HG03097 (cell line): ENCODE measurements around the gene GMDS.

ENCODE experiments used
- ATAC-seq: cut with Tn5 transposase; IDR thresholded peaks from one replicate; pipeline ENCODE4 v1.9.1; 2021; ENCODE audit not compliant: unreplicated experiment, low FRiP score

GMDS gene

DNA sequence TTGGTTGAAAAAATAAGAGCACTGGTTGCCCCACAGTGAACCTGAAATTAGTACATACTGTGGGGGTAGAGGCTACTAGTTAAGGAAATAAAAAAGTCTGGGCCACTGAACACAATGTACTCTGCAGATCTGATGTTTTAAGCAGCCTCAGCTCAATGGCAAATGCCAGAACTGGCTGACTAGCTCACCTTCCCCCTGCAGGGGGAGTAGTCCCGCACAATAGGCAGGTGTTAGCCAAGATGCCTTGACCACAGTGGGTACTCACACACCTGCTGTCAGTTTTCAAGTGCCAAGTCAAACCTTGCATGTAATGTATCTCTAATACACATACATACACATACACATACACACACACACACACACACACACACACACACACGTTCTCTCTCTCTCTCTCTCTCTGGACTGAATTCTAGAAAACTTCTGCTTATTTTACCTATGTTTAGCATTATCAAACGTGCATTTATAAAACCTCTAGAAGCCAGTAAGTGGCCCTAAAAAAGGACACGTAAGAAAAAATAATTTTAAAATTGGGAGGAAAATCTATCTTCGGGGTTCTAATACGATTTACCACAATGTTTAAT is 36.1 kb downstream of the GMDS start:
- ATAC-seq: no peak

DNA sequence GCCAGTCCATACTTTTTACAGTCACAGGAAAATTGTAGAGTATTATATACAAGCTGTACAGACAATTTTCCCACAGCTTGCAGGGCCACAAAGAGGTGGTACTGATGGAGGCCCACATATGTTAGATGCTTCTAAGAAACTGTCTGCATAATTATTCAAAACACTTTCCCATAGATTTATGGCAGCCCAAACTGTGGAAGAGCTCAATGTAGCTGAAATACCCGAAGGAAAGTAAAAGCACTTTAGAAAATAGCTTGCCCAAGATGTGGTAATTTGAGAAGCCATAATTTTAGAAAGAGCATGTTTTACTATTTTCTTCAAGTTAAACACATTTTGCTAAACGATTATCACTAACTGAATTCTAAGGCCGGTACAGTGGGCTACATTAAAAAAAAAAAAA is 36.9 kb downstream of the GMDS start:
- ATAC-seq: no peak

DNA sequence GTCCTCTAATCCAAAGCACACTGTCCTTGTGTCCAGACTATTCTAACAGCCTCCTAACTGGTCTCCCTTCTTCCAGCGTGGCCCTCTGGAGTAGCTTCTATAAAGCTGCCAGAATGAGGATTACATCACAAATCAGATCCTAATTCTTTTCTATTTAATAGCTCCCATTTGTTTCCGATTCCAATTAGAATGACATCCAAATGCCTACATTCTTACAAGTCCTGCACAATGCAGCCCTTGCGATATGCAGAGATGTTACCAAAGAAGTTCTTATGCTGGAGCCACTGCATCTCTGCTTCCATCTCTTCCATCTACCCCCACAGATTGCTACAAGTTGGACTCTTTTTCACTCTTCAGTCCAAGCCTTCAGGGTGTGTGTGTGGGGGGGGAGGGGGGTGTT is 40.0 kb downstream of the GMDS start:
- ATAC-seq: no peak

DNA sequence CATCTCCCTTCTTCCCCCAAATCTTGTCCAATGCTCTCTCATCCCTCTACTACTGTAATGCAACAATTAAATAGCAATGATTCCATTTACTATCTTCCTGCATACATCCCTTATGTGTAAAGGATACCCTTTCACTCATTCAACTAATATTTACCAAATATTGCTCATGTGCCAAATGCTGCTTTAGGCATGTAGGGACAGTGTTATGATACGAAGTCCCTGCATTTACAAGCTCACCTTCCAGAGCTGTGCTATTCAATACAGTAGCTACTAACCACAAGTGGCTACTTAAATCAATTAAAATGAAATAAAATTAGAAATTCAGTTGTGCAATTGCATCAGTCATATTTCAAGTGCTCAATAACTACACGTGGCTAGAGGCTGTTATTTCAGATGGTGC is 41.1 kb downstream of the GMDS start:
- ATAC-seq: no peak

DNA sequence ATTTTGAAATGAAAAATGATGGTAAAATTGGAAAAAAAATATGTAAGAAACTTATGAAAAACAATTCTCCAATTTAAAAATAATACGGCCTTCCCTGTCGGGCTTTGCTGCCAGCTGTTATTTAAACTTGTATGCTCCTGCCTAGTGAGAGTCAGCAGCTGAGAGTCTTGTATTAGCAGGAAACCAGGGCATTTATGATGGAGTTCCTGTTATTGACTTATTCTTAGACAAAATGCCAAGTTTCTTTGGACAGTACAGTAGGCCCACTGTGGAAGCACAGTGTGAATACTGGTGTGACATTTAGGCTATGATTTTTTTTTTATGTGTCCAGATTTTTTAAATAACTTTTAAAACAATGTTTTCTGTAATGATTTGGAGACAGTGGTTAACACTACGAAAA is 42.1 kb downstream of the GMDS start:
- ATAC-seq: no peak

DNA sequence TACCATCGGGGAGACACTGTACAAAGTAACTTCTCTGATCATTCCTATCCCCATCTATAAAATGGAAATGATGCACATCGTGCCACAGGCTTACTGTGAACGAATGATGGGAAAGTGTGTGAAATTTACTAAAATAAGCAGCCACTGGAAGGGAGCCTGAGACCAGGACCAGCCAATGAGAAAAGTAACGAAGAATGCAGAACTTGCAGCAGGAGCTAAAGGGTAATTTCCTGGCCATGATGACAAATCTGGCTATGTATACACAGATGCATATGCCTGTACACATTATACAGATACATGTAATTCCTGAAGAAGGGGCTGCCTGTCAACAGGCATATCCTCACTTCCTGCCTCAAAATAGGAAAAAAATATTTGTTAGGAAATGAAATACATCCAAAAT is 47.4 kb downstream of the GMDS start:
- ATAC-seq: no peak

DNA sequence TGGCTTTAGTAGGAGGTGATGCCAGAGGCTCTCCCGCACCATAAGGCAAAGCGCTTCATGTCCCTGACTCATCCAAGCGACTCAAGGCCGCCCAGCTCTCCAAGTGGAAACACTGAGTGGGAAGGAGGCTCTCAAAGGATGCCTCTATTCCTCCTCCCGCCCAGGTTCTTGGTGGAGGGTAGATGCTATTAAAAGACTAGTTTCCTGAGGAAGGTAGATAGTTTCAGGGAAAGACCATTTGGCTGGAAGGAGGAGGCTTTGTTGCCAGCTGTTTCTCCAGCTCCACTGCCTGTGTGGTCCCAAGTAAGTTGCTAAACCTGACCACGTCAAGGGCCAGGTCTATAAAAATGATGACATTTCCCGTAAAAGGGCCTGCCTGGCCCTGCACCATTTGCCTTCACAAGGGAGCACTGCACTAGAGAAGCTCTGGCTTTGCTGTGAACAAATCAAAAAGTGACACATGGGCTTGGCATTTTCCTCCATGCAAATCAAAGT is 48.2 kb downstream of the GMDS start:
- ATAC-seq: no peak

DNA sequence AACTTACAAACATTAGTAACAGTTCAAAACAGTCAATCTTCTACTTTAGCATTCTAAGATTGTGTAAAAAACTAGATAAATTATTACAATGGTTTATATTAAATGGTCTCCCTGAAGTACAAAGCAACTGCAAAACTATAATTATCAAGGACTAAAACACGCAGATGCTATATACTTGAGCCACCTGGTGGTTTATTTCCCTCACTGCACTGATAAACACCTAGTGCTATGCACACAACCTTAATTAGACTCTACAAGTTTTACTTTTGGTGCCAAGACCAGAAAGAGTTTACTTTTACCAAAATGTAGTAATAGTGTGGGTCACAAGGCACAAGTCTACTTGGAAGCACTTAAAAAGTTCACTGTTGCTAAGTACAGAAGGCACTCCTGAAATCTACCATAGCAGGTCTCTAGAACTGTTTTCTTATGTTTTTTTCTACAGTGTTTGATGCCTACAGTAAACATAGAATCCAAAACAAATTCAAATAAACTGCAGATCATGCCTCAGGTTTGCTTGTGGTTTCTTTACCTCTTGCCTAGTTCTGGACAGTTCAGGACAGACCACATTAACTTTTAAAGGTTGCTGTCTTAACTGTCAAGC is 49.2 kb downstream of the GMDS start:
- ATAC-seq: no peak

DNA sequence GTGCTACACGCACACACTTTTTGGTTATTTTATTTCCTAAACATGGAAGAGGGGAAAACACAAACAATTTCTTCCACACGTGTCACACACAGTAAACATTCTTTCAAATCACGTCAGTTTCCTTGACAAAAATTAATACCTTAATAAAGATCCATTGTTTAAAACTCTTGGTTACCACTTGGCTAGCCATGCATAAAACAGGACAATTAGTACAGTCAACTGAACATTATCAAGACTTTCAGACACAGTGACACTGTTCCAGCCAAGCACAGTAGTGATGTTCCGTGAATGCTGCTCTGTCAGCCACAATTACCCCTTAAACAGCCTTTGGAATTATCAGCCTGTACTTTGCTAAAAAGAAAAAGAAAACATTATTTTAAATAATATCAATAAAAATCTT is 50.8 kb downstream of the GMDS start:
- no peak for ATAC-seq

DNA sequence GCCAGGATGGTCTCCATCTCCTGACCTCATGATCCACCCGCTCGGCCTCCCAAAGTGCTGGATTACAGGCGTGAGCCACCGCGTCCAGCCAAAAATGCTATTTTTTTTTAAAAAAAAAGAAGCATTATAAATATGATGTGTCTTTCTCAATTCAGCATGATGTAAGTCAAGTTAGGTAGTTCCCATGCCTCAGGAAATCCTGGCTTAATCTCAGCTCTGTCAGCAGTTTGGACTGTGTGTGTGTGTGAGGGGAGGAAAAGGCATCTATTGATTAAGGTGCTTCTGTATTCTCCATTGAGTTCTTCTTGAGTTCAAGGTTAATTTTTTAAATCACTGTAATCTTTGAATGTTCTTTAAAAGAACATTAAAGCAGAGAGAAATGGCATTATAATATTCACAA is 51.5 kb downstream of the GMDS start:
- ATAC-seq: no peak

DNA sequence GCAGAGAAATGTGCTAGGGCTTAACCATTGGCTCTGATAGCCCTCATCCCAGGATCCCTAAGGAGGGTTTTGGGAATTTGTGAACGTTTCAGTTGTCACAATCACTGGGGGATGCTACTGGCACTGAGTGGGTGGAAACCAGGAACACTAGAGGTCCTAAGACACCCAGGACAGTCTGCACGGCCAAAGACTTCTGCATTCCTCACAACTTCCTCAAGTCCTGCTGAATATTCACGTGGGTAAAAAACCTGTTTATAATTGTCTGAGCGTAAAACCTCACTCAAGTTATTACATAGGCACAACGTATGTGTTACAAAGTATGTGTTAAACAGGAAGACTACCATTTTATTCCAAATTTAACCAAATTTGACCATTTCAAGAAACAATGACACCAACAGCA is 52.4 kb downstream of the GMDS start:
- no peak for ATAC-seq

DNA sequence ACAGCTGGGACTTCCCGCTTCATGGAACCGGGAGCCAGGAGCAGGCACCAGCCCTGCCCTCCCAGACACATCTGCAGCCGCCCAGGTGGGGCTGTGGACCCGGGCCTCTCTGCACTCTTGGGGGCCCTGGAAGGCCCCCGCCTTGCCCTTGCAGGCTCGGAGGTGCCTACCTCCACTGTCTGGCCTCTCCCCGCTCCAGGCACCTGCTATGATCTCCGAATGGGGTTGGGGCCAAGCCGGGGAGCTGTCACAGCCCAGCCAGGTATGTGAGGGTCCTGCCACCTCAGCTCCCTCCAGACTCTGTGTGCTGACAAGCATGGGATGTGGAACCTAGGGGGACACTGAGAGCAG is 54.0 kb downstream of the GMDS start:
- ATAC-seq: no peak

DNA sequence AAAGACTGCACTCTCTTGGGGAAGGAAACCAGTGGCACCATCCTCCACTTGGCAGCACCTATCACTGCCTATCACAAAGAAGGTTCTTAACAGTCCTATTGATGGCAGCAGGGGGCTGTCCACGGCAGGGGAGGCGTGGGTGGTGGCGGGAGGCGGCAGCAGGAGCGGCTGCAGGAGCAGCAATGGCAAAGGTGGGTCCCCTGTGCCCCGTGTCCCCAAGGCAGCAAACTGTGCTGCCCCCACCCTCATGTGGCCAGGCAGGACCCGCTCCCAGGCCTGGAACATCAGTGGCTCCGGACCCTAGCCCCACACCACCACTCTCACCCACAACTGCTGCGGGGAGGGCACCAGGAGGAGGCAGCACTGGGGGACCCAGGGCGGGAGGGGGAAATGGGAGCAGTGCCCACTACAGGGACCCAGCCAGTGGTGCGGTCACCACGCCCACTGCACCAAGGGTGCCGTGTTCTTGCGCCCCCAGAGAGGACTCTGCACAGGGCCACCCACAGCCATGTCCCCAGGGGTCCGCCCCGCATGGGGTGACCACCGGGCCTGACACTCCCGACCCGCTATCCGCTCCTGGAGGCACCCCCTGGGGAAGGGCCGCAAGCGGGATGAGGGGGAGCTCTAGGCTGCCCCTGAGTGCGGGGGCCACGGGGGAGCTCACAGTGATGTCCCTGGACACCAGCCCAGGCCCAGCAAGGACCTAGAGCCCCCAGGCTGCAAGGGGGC is 54.6 kb downstream of the GMDS start:
- no peak for ATAC-seq

DNA sequence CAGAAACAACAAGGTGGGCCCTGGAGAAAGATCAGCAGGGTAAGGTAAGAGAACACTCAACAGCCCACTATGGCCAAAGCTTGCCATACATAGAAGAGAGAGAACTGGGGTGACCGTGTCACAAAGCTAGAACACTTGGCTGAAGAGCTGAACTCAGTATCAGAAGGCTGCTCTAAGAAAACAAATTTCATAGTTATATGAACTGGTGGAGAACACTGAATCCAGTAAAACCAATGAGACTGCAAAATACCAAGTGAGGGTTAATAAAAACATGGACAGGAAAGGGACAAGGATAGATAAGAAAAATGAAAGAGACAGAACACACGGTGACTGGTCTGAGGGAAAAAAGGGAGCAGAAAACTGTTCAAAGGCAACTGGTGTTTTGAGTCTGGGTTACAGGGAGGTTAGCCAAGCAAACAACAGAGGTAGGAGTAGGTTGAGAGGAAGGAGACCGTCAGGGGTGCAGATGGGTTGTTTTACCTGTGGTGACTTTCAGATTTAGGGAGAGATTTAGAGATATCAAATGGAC is 56.5 kb downstream of the GMDS start:
- ATAC-seq: no peak

DNA sequence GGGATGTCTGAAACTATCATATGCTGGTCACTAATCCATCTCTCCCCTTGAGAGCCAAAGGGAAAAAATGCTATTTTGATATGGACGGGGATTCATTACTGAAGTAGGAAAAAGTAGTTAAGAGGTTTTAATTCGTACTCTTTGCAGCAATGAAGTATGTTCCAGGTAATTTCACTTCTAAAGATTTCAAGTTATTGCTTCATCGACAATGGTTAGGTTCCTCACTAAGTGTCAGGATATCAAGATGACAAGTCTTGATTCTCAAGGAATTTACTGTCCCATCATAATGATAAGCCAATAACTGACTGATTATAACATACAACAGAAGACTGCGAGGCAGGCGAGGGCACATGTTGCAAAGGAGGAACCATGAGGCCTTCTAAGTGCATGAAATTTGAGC is 57.0 kb downstream of the GMDS start:
- ATAC-seq: no peak

DNA sequence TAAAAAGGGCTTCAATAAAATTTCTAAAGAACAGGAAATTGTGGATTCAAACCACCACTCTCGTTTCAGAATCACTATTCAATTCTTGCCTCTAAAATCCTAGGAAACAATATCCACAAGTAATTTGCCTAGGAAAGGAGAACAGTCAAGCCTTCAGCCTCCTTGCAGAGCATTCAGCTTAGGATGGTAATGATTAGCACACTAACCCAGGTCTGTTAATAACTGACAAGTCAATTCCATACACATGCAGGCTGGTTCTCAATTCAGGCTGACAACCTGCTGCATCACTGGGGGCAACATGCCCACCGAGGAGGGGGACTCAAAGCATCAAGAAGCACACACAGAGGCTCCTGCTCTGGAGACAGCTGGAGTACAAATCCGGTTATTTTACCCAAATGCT is 57.6 kb downstream of the GMDS start:
- ATAC-seq: no peak

DNA sequence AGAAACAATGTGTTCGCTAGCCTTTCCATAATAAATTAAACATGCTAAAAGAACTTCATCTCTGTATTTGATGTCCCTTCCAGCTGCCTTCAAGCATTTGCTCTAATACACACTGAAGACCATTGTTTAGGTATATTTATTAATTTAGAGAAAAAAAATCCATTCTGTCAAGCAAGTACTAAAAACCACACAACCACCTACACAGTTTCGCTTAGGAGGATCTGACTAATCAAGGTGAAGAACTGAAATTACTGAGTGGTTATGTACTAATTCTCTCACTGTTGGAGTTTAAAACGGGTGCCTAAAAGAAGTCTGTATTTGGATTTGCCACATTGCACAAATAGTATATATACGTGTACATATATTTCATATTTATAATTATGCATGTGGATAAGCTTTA is 58.9 kb downstream of the GMDS start:
- no peak for ATAC-seq

DNA sequence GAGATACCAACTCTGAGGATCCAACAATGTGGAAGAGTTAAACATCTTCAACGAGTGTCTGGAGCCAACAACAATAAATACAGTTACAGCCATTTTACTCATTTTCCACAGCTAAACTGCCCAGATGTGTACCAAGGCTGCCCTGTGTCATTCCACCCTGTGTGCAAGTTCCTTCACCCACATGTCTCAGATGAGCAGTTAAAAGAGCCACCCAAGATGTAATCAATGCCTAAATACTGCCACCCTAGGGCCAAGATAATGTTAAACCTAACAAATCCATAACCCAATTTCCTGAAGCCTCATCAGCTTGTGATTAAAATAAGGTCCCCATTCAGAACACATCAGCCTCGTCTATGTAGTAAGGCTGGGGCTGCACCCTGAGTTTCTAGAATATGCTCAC is 59.9 kb downstream of the GMDS start:
- no peak for ATAC-seq

DNA sequence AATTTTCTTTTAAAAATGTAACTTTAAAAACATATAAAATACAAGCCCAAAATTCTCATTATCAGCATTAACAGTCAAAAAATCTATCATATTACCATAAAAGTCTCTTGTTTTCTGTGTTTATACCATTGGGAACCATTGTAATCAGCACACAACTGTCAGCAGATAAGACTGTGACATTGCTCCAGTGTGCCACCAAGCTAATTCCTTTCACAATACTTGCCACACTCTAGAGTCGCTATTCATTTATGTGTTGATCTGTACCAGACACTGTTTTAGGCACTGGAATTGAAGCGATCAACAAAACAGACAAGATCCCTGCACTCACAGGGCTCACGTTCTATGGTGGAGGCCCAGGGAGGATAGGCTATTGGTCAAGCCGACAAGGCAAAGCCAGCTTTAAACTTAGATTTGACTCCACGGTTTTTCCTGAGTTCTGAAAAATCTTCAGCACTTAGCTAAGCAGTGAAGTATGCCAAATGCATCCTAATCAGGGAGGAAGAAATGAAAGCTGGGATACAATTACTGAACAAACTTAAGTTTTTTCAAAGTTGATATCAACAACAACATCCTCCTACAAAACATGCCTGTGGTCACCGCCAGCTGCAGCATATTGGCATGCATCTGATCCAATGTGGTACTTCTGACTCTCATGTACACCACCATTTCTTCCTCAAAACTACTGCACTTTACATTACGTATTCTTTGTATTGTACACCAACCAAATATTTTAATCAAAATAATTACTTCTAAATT is 60.5 kb downstream of the GMDS start:
- ATAC-seq: no peak

DNA sequence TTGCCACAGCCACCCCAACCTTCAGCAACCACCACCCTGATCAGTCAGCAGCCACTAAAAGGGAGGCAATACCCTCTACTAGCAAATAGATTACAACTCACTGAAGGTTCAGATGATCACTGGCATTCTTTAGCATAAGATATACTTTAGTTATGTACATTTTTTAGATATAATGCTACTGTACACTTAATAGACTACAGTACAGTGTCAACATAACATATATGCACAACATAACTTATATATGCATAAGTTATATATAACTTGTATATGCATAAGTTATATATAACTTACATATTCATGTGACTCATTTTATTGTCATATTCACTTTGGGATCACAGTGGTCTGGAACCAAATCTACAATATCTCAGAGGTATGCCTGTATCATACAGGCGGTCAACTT is 61.7 kb downstream of the GMDS start:
- no peak for ATAC-seq

DNA sequence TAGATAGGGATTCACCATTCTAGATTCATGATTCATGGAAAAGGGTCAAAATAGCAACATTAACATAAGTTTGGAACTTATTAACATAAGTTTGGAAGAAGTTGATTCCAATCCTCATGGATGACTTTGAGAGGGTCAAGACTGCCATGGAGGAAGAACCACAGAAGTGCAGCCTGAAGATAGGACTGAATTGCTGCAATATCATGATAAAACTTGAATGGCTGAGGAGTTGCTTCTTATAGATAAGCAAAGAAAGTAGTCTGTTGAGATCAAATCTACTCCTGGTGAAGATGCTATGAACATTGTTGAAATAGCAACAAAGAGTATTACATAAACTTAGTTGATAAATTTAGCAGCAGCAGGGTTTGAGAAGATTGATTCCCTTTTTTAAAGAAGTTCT is 62.2 kb downstream of the GMDS start:
- ATAC-seq: no peak
